IMR-90 (cell line): Measurements from ENCODE around the gene SENP7. TPM values are rescaled to one million over a fixed set of nuclear protein-coding genes. Genes with fewer than 3 reads are reported as not detected.

Source experiments
- ATAC-seq: fragments of 200-7000 bp; cut with Tn5 transposase; 2 replicates; pipeline ENCODE4 v1.9.1; 2020; ENCODE audit warnings: low read depth, mild to moderate bottlenecking, moderate library complexity
- BruUV-seq: library from RNA; stranded (reverse); fragments of 400-500 nt; replicated peaks from 2 replicates; lab custom pipeline; 2021; lab: Mats Ljungman, UMichigan
- CTCF ChIA-PET: fragments of 300-600 bp; formaldehyde crosslinking; extraction: SDS; loops from one replicate; lab custom pipeline; 2021; ENCODE audit warnings: antibody characterized with exemption; lab: Yijun Ruan, JAX
- POLR2A ChIA-PET: fragments of 300-600 bp; sonication (Branson Sonifier 250); formaldehyde crosslinking; loops from one replicate; lab custom pipeline; 2022; ENCODE audit warnings: antibody characterized with exemption; ENCODE audit not compliant: unreplicated experiment; lab: Charles Lee
- DNase-seq: peaks from one replicate; pipeline ENCODE4 v3.0.0; 2013
- H2AFZ ChIP-seq: replicated peaks from 2 replicates; pipeline ENCODE3; 2013; ENCODE audit warnings: low read length, mild to moderate bottlenecking; ENCODE audit not compliant: poor library complexity
- H2AK5ac ChIP-seq: 2 replicates; pipeline ENCODE4 v1.6.1; 2013; ENCODE audit warnings: low read depth, low read length, inconsistent platforms
- H2AK9ac ChIP-seq: replicated peaks from 2 replicates; pipeline ENCODE3; 2013; ENCODE audit warnings: mild to moderate bottlenecking, low read depth, low read length, moderate library complexity; ENCODE audit not compliant: poor library complexity
- H2BK120ac ChIP-seq: 2 replicates; pipeline ENCODE4 v1.6.1; 2013; ENCODE audit warnings: low read depth, low read length, inconsistent platforms
- H2BK15ac ChIP-seq: 3 replicates; pipeline ENCODE4 v1.6.1; 2013; ENCODE audit warnings: low read depth, low read length, inconsistent platforms
- H2BK20ac ChIP-seq: 2 replicates; pipeline ENCODE4 v1.6.1; 2013; ENCODE audit warnings: low read depth, mild to moderate bottlenecking, inconsistent platforms, low read length, moderate library complexity
- H2BK5ac ChIP-seq: 2 replicates; pipeline ENCODE4 v1.6.1; 2013; ENCODE audit warnings: mild to moderate bottlenecking, low read depth, low read length, inconsistent platforms; ENCODE audit not compliant: poor library complexity, severe bottlenecking
- H3K14ac ChIP-seq: replicated peaks from 2 replicates; pipeline ENCODE4 v1.6.1; 2013; ENCODE audit warnings: low read depth, low read length, inconsistent platforms
- H3K18ac ChIP-seq: 2 replicates; pipeline ENCODE4 v1.6.1; 2013; ENCODE audit warnings: low read depth, low read length, control low read depth
- H3K23ac ChIP-seq: 2 replicates; pipeline ENCODE4 v1.6.1; 2013; ENCODE audit warnings: low read depth, low read length, inconsistent platforms
- H3K27ac ChIP-seq: 2 replicates; pipeline ENCODE4 v1.5.1; 2013; ENCODE audit warnings: mild to moderate bottlenecking, control low read depth, low read length; ENCODE audit not compliant: insufficient read depth
- H3K27me3 ChIP-seq: 2 replicates; pipeline ENCODE4 v1.6.1; 2013; ENCODE audit warnings: low read length; ENCODE audit not compliant: control insufficient read depth, insufficient read depth
- H3K36me3 ChIP-seq: 2 replicates; pipeline ENCODE4 v1.6.1; 2013; ENCODE audit warnings: low read length, mixed read lengths; ENCODE audit not compliant: control insufficient read depth, insufficient read depth
- H3K4ac ChIP-seq: 2 replicates; pipeline ENCODE4 v1.6.1; 2013; ENCODE audit warnings: low read depth, low read length, inconsistent platforms
- H3K4me1 ChIP-seq: 2 replicates; pipeline ENCODE4 v1.6.1; 2013; ENCODE audit warnings: low read length, mixed read lengths; ENCODE audit not compliant: control insufficient read depth, insufficient read depth
- H3K4me2 ChIP-seq: 2 replicates; pipeline ENCODE4 v1.6.1; 2013; ENCODE audit warnings: low read depth, mild to moderate bottlenecking, control low read depth, low read length, moderate library complexity
- H3K4me3 ChIP-seq: 2 replicates; pipeline ENCODE4 v1.5.1; 2013; ENCODE audit warnings: low read depth, mild to moderate bottlenecking, control low read depth, low read length, moderate library complexity; ENCODE audit not compliant: insufficient read depth
- H3K56ac ChIP-seq: 2 replicates; pipeline ENCODE4 v1.6.1; 2013; ENCODE audit warnings: low read length, inconsistent platforms; ENCODE audit not compliant: insufficient read depth; ENCODE audit errors: extremely low read depth
- H3K79me1 ChIP-seq, 2 experiments: 2 replicates each; pipeline ENCODE4 v1.6.1; 2013; ENCODE audit warnings: low read length in 2 of 2, inconsistent platforms in 1 of 2, low read depth in 1 of 2
- H3K9ac ChIP-seq: 2 replicates; pipeline ENCODE4 v1.6.1; 2013; ENCODE audit warnings: low read depth, low read length, control low read depth
- H3K9me1 ChIP-seq: 2 replicates; pipeline ENCODE4 v1.6.1; 2013; ENCODE audit warnings: low read length, inconsistent platforms; ENCODE audit not compliant: insufficient read depth
- H3K9me3 ChIP-seq: 2 replicates; pipeline ENCODE4 v1.6.1; 2013; ENCODE audit warnings: low read length; ENCODE audit not compliant: control insufficient read depth, insufficient read depth
- H4K20me1 ChIP-seq: 2 replicates; pipeline ENCODE4 v1.6.1; 2013; ENCODE audit warnings: low read length, inconsistent platforms; ENCODE audit not compliant: insufficient read depth
- H4K5ac ChIP-seq: 2 replicates; pipeline ENCODE4 v1.6.1; 2013; ENCODE audit warnings: mild to moderate bottlenecking, low read depth, low read length, control low read depth
- H4K8ac ChIP-seq, 2 experiments: 2 replicates each; pipeline ENCODE4 v1.6.1; 2013; ENCODE audit warnings: low read depth in 2 of 2, low read length in 2 of 2, control low read depth in 1 of 2, inconsistent platforms in 1 of 2
- H4K91ac ChIP-seq: 2 replicates; pipeline ENCODE4 v1.6.1; 2013; ENCODE audit warnings: low read depth, low read length, inconsistent platforms; ENCODE audit not compliant: insufficient read depth
- MAZ ChIP-seq: IDR thresholded peaks from 2 replicates; pipeline ENCODE4 v1.6.1; 2012; ENCODE audit warnings: low read depth, mild to moderate bottlenecking, low read length, improper control_type of control experiment, moderate library complexity, borderline replicate concordance
- USF2 ChIP-seq: fragments of 150-350 bp; IDR thresholded peaks from 2 replicates; pipeline ENCODE4 v1.6.1; 2017; ENCODE audit warnings: mild to moderate bottlenecking, antibody characterized with exemption, low read length, low read depth
- WGBS, 2 experiments: methylation state at CpG; one replicate each; pipeline versions ENCODE4 v1.1.5 to v1.1.7; 2013; ENCODE audit warnings: missing lambda C conversion rate in 2 of 2; ENCODE audit not compliant: insufficient read length in 1 of 2; ENCODE audit errors: extremely low coverage in 2 of 2; 5-methylcytosine and 5-hydroxymethylcytosine counted together
- dilution Hi-C: fragments of 300-500 bp; cut with HindIII; formaldehyde crosslinking; loops from one replicate; pipeline ENCODE4 v1.14.3; 2018; ENCODE audit warnings: low sequenced_read_pairs; ENCODE audit not compliant: unreplicated experiment
- in situ Hi-C: fragments of 300-500 bp; cut with MboI; formaldehyde crosslinking; loops from 3 replicates; pipeline ENCODE4 v1.14.3; 2019; ENCODE audit warnings: low sequenced_read_pairs, inconsistent platforms, mixed read lengths
- intact Hi-C: fragments of 100-400 bp; cut with micrococcal nuclease; formaldehyde crosslinking; loops from 2 replicates; pipeline ENCODE4 v1.10.0; 2022
- polyA plus RNA-seq, 3 experiments: library from polyadenylated mRNA; depleted of rRNA; stranded (reverse); fragments of >200 nt; gene quantifications; 2 replicates each; pipeline ENCODE4 v1.2.3, GENCODE V29; 2012; ENCODE audit warnings: low replicate concordance in 1 of 3
- total RNA-seq: library from RNA; depleted of rRNA; stranded (reverse); fragments of >200 nt; gene quantifications from 2 replicates; pipeline ENCODE4 v1.2.3, GENCODE V29; 2012

SENP7 gene
- total and polyA plus RNA-seq, 2 of the 4 experiments (the other 2 are of a cell fraction), result 5.5 to 8.4 TPM

GRCh38 chr3:101423984-101424888, 88.8 kb downstream of the SENP7 start (continued):
- no peak for TF ChIP-seq MAZ

- WGBS, 2 experiments, result no CpG with 5 or more reads among the region's 1 CpG
- H3K4me1 ChIP-seq, result no peaks in the 10 kb centered on the region
- H2BK15ac ChIP-seq, result no peak overlapping the region
- ChIA-PET CTCF (no interaction called here), POLR2A (no interaction called here)
- no peaks in the 10 kb centered on the region for H3K36me3 ChIP-seq
- no peak overlapping the region for H2BK120ac ChIP-seq
- dilution Hi-C loops, result no loop called here
- H2BK20ac ChIP-seq, result no peak overlapping the region
- no peak overlapping the region for H3K14ac ChIP-seq
- no peak overlapping the region for H4K8ac ChIP-seq
- no peak overlapping the region for H2BK5ac ChIP-seq
- no peak overlapping the region for H2AFZ ChIP-seq
- no peak overlapping the region for H4K91ac ChIP-seq
- H2AK9ac ChIP-seq, result no peak overlapping the region
- no peaks in the 10 kb centered on the region for H4K20me1 ChIP-seq
- H3K18ac ChIP-seq, result no peak overlapping the region
- no peak overlapping the region for H4K5ac ChIP-seq
- no peak overlapping the region for H3K23ac ChIP-seq
- no peak overlapping the region for H3K56ac ChIP-seq
- no peak overlapping the region for H2AK5ac ChIP-seq
- no peaks in the 10 kb centered on the region; the same call in 1 of the 2 replicates for H3K9me1 ChIP-seq
- no peak for ATAC-seq
- no peak overlapping the region for H3K4ac ChIP-seq
- no peak for TF ChIP-seq USF2
- H3K27me3 ChIP-seq, result no peaks in the 10 kb centered on the region
- BruUV-seq, result no TSS peak
- H3K4me3 ChIP-seq, result no peak overlapping the region
- peaks cover 3% of the 10 kb centered on the region in 2 experiments; a peak in 2 of 4 replicates for H3K79me1 ChIP-seq
- no peak overlapping the region for H3K4me2 ChIP-seq
- intact Hi-C loops, result no loop called here
- in situ Hi-C loops, result no loop called here
- no peak for DNase-seq
- H3K9me3 ChIP-seq, result no peaks in the 10 kb centered on the region
- no peak overlapping the region for H3K27ac ChIP-seq
- no peak overlapping the region for H3K9ac ChIP-seq
Measured at GRCh38 chr3:101418851-101419250, 94.2 kb downstream of the SENP7 start.
